K562 (cell line): ENCODE results near the gene RNF223. TPM values are rescaled to one million over a fixed set of nuclear protein-coding genes. Genes with fewer than 3 reads are reported as not detected.

Experiments used
- BCL6 ChIP-seq: fragments of 250-450 bp; sonication (Bioruptor Pico); IDR thresholded peaks from 2 replicates; pipeline ENCODE4 v1.4.0; 2020
- CBX3 ChIP-seq, 2 experiments: IDR thresholded peaks; 1 replicate in 1 of 2; 2 replicates in 1 of 2; pipeline ENCODE4 v1.6.1; 2012; ENCODE audit warnings: inconsistent platforms in 2 of 2, low read length in 2 of 2, borderline replicate concordance in 1 of 2, control low read depth in 1 of 2
- E2F5 ChIP-seq: sonication (generic); formaldehyde crosslinking; IDR thresholded peaks from 2 replicates; pipeline ENCODE4 v1.8.0; 2022; ENCODE audit warnings: mild to moderate bottlenecking, missing genetic modification reagents
- MTA1 ChIP-seq: fragments of 450-650 bp; IDR thresholded peaks from 2 replicates; pipeline ENCODE4 v1.6.1; 2017; ENCODE audit warnings: borderline replicate concordance
- NEUROD1 ChIP-seq: fragments of 150-350 bp; IDR thresholded peaks from 2 replicates; pipeline ENCODE4 v1.6.1; 2014; ENCODE audit warnings: borderline replicate concordance, low read length, low read depth; ENCODE audit not compliant: partially characterized antibody
- NUFIP1 ChIP-seq: fragments of 450-650 bp; IDR thresholded peaks from 2 replicates; pipeline ENCODE4 v1.6.1; 2018; ENCODE audit not compliant: partially characterized antibody
- PBX2 ChIP-seq, 2 experiments: IDR thresholded peaks in 1 of 2; conservative IDR thresholded peaks in 1 of 2; 2 replicates each; pipeline ENCODE4 v1.6.1; 2016; ENCODE audit warnings: low read depth in 2 of 2, mild to moderate bottlenecking in 1 of 2, missing compliant biosample characterization in 1 of 2, missing genetic modification characterization in 1 of 2, moderate library complexity in 1 of 2
- SP2 ChIP-seq: IDR thresholded peaks from 2 replicates; pipeline ENCODE4 v1.6.1; 2011; ENCODE audit warnings: mild to moderate bottlenecking, low read depth, low read length, moderate library complexity; ENCODE audit not compliant: poor library complexity, severe bottlenecking; ENCODE audit errors: extremely low read depth
- YY1 ChIP-seq, 3 experiments: IDR thresholded peaks; 2 replicates each; pipeline ENCODE4 v1.6.1; 2011; ENCODE audit warnings: low read length in 2 of 3, mild to moderate bottlenecking in 2 of 3, moderate library complexity in 2 of 3, borderline replicate concordance in 1 of 3, control low read depth in 1 of 3, low read depth in 1 of 3; ENCODE audit not compliant: insufficient read depth in 3 of 3, insufficient replicate concordance in 2 of 3, control insufficient read depth in 1 of 3, insufficient read length in 1 of 3; ENCODE audit errors: extremely low read depth in 1 of 3
- ZNF282 ChIP-seq: sonication (generic); formaldehyde crosslinking; IDR thresholded peaks from 2 replicates; pipeline ENCODE4 v1.8.1; 2023; ENCODE audit warnings: missing genetic modification reagents
- ZNF3 ChIP-seq: fragments of 250-450 bp; sonication (Bioruptor Pico); IDR thresholded peaks from 2 replicates; pipeline ENCODE4 v1.5.0; 2021; ENCODE audit warnings: mild to moderate bottlenecking, moderate library complexity
- ZNF695 ChIP-seq: fragments of 450-650 bp; formaldehyde crosslinking; IDR thresholded peaks from 2 replicates; pipeline ENCODE4 v1.4.0; 2020; ENCODE audit warnings: mild to moderate bottlenecking, moderate library complexity
- polyA plus RNA-seq, 8 experiments: library from polyadenylated mRNA; depleted of rRNA in 4 of 8; stranded (reverse) in 5 of 8; unstranded in 3 of 8; fragments of >200 nt; fragmentation: Nextera tagmentation in 2 of 8; fragmentation: Illumina TruSeq in 1 of 8; extraction: Ambion mirVana in 2 of 8; extraction: Trizol in 1 of 8; gene quantifications; 2 replicates each; pipeline versions ENCODE4 v1.2.1 to v1.2.3, GENCODE V29; 2011 to 2014; ENCODE audit warnings: inconsistent platforms in 1 of 8, missing spikeins in 1 of 8
- total RNA-seq, 7 experiments: library from RNA; depleted of rRNA in 6 of 7; stranded (reverse); fragments of >200 nt in 6 of 7; fragmentation: Illumina TruSeq in 2 of 7; extraction: Trizol in 2 of 7; gene quantifications; 2 replicates each; pipeline versions ENCODE4 v1.2.1 to v1.2.3, GENCODE V29; 2011 to 2021; ENCODE audit warnings: low replicate concordance in 1 of 7
- TF ChIP-seq, protein P1 (sequence below): sonication (generic); formaldehyde crosslinking; IDR thresholded peaks from 2 replicates; pipeline ENCODE4 v1.8.1; 2023; ENCODE audit warnings: mild to moderate bottlenecking, missing genetic modification reagents
- TF ChIP-seq, protein P2 (sequence below): fragments of 250-450 bp; sonication (Bioruptor Pico); IDR thresholded peaks from 2 replicates; pipeline ENCODE4 v1.5.0; 2021
- TF ChIP-seq, protein P3 (sequence below), 2 experiments: fragments of 450-650 bp; IDR thresholded peaks; 2 replicates each; pipeline ENCODE4 v1.6.1; 2016

The RNF223 gene
- total and polyA plus RNA-seq, 9 of the 15 experiments (the other 6 are each of a cell fraction or from before 2014, with no cell fraction given): 0.04 to 0.32 TPM; not detected in 7

GRCh38 chr1:1063945-1064831, 9.9 kb downstream of the RNF223 start (continued):
- TF ChIP-seq PBX2 (CRISPR knock-in tag; IDR thresholded peaks at IDR 0.05; ENCODE audit: low read depth) (no peak), PBX2 (tag; conservative IDR thresholded peaks at IDR 0.05; ENCODE audit: low read depth) (no peak), CBX3 (IDR thresholded peaks at IDR 0.05; ENCODE audit: borderline replicate concordance in 1 of 2, low read length in 2 of 2) (peak in 1 of 2 experiments; percentile 29; a peak in 1 of 3 replicates), ZNF695 (CRISPR knock-in tag) (no peak), ZNF3 (CRISPR knock-in tag) (no peak), YY1 (IDR thresholded peaks at IDR 0.05; ENCODE audit: borderline replicate concordance in 1 of 3, control insufficient read depth in 1 of 3, extremely low read depth in 1 of 3, insufficient read depth in 3 of 3, insufficient read length in 1 of 3, insufficient replicate concordance in 2 of 3, low read depth in 1 of 3, low read length in 2 of 3) (peak in 2 of 3 experiments; percentile 31 to 57), SP2 (no peak), E2F5 (CRISPR knock-in tag) (0 out of 2 replicates have a peak, but pooled peaks have one; percentile 42), ZNF282 (no peak), NEUROD1 (peak; percentile 50), MTA1 (peak; percentile 70), NUFIP1 (no peak), BCL6 (CRISPR knock-in tag) (no peak)
- TF ChIP-seq, protein P1, sequence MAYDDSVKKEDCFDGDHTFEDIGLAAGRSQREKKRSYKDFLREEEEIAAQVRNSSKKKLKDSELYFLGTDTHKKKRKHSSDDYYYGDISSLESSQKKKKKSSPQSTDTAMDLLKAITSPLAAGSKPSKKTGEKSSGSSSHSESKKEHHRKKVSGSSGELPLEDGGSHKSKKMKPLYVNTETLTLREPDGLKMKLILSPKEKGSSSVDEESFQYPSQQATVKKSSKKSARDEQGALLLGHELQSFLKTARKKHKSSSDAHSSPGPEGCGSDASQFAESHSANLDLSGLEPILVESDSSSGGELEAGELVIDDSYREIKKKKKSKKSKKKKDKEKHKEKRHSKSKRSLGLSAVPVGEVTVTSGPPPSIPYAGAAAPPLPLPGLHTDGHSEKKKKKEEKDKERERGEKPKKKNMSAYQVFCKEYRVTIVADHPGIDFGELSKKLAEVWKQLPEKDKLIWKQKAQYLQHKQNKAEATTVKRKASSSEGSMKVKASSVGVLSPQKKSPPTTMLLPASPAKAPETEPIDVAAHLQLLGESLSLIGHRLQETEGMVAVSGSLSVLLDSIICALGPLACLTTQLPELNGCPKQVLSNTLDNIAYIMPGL (CRISPR knock-in tag): peak; percentile 32; the same call in 1 of the 2 replicates
- TF ChIP-seq, protein P2, sequence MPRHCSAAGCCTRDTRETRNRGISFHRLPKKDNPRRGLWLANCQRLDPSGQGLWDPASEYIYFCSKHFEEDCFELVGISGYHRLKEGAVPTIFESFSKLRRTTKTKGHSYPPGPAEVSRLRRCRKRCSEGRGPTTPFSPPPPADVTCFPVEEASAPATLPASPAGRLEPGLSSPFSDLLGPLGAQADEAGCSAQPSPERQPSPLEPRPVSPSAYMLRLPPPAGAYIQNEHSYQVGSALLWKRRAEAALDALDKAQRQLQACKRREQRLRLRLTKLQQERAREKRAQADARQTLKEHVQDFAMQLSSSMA (CRISPR knock-in tag): no peak
- TF ChIP-seq, protein P3, sequence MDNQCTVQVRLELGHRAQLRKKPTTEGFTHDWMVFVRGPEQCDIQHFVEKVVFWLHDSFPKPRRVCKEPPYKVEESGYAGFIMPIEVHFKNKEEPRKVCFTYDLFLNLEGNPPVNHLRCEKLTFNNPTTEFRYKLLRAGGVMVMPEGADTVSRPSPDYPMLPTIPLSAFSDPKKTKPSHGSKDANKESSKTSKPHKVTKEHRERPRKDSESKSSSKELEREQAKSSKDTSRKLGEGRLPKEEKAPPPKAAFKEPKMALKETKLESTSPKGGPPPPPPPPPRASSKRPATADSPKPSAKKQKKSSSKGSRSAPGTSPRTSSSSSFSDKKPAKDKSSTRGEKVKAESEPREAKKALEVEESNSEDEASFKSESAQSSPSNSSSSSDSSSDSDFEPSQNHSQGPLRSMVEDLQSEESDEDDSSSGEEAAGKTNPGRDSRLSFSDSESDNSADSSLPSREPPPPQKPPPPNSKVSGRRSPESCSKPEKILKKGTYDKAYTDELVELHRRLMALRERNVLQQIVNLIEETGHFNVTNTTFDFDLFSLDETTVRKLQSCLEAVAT (IDR thresholded peaks at IDR 0.05): no peak
